Measurements from ENCODE around the gene WDR74. TPM values are rescaled to one million over a fixed set of nuclear protein-coding genes. Genes with fewer than 3 reads are reported as not detected.

The WDR74 gene
- total RNA-seq, 1 experiment from 2014 or later = 102 TPM

GRCh38 chr11:62787005-62787759, 52.2 kb downstream of the WDR74 start, which contains the start of gene TMEM179B:
Gene TMEM179B, plus strand, starts transcription at chr11:62787402. Its CDS starts 30 bp downstream, at chr11:62787432.
- peak within 1 kb of the TSS; percentile 44 for H3K27ac ChIP-seq
- peaks cover 28% of the 10 kb centered on the region for H3K4me1 ChIP-seq (replicated peaks)
- H3K27me3 ChIP-seq (replicated peaks) = no peaks in the 10 kb centered on the region
- 0 out of 2 replicates have a peak, but pooled peaks cover 2% of the 10 kb centered on the region for H3K9me3 ChIP-seq (replicated peaks)
- peak; percentile 98 to 100 for DNase-seq (ENCODE audit: low read depth in 1 of 2, low spot score in 2 of 2)
- H3K36me3 ChIP-seq = peaks cover 81% of the 10 kb centered on the region
- H3K4me3 ChIP-seq = peak within 1 kb of the TSS; percentile 79

- no peaks in the 10 kb centered on the region for H3K27me3 ChIP-seq (replicated peaks)
- peak; percentile 93 to 97 for DNase-seq (ENCODE audit: low read depth in 1 of 2, low spot score in 2 of 2)
- peaks cover 25% of the 10 kb centered on the region for H3K4me1 ChIP-seq (replicated peaks)
- H3K27ac ChIP-seq = peak overlapping the region; percentile 44
- H3K4me3 ChIP-seq = peak overlapping the region; percentile 79
- H3K36me3 ChIP-seq = peaks cover 81% of the 10 kb centered on the region
- 0 out of 2 replicates have a peak, but pooled peaks cover 2% of the 10 kb centered on the region for H3K9me3 ChIP-seq (replicated peaks)
These were observed 52.9 kb downstream of the WDR74 start for GRCh38 chr11:62786318-62787004.

Other genes starting within 250 kb of the WDR74 start
- 8.5 and 10.1 TPM in 2 replicates for gene TUT1, start 248.1 kb downstream of the WDR74 start, total RNA-seq (2014; rRNA removed; shearing (Covaris generic))
- 128 and 214 TPM in 2 replicates for gene MTA2, start 237.7 kb downstream of the WDR74 start, total RNA-seq (2014; rRNA removed; shearing (Covaris generic))
- 19.8 and 28.1 TPM in 2 replicates for gene EML3, start 226.8 kb downstream of the WDR74 start, total RNA-seq (2014; rRNA removed; shearing (Covaris generic))
- 3.1 and 10.4 TPM in 2 replicates for gene ROM1, start 226.3 kb downstream of the WDR74 start, total RNA-seq (2014; rRNA removed; shearing (Covaris generic))
- gene B3GAT3, start 217.6 kb downstream of the WDR74 start, total RNA-seq (2014; rRNA removed; shearing (Covaris generic)) = 82.5 and 145 TPM in 2 replicates
- gene GANAB, start 193.0 kb downstream of the WDR74 start, total RNA-seq (2014; rRNA removed; shearing (Covaris generic)) = 356 and 500 TPM in 2 replicates
- gene INTS5, start 186.3 kb downstream of the WDR74 start, total RNA-seq (2014; rRNA removed; shearing (Covaris generic)) = 26.6 and 26.8 TPM in 2 replicates
- 103 and 121 TPM in 2 replicates for gene C11orf98, start 174.4 kb downstream of the WDR74 start, total RNA-seq (2014; rRNA removed; shearing (Covaris generic))
- gene CSKMT, start 174.3 kb downstream of the WDR74 start, total RNA-seq (2014; rRNA removed; shearing (Covaris generic)) = 9.8 and 15.7 TPM in 2 replicates
- gene UQCC3, start 167.9 kb downstream of the WDR74 start, total RNA-seq (2014; rRNA removed; shearing (Covaris generic)) = 14.9 and 30.6 TPM in 2 replicates
- gene LBHD1, start 167.3 kb downstream of the WDR74 start, total RNA-seq (2014; rRNA removed; shearing (Covaris generic)) = 2.1 and 10.1 TPM in 2 replicates
- gene UBXN1, start 160.5 kb downstream of the WDR74 start, total RNA-seq (2014; rRNA removed; shearing (Covaris generic)) = 162 and 208 TPM in 2 replicates
- gene LRRN4CL, start 150.1 kb downstream of the WDR74 start, total RNA-seq (2014; rRNA removed; shearing (Covaris generic)) = 0.55 and 0.85 TPM in 2 replicates
- 51.4 and 138 TPM in 2 replicates for gene BSCL2, start 132.2 kb downstream of the WDR74 start, total RNA-seq (2014; rRNA removed; shearing (Covaris generic))
- gene GNG3, start 131.9 kb downstream of the WDR74 start, total RNA-seq (2014; rRNA removed; shearing (Covaris generic)) = not detected in 2 replicates
- 9.8 and 18.6 TPM in 2 replicates for gene HNRNPUL2, start 112.1 kb downstream of the WDR74 start, total RNA-seq (2014; rRNA removed; shearing (Covaris generic))
- gene TTC9C, start 111.1 kb downstream of the WDR74 start, total RNA-seq (2014; rRNA removed; shearing (Covaris generic)) = 47.6 and 51.3 TPM in 2 replicates
- gene ZBTB3, start 85.4 kb downstream of the WDR74 start, total RNA-seq (2014; rRNA removed; shearing (Covaris generic)) = 8.3 and 10.8 TPM in 2 replicates
- gene POLR2G, start 78.0 kb downstream of the WDR74 start, total RNA-seq (2014; rRNA removed; shearing (Covaris generic)) = 224 and 259 TPM in 2 replicates
- 19.7 and 28.9 TPM in 2 replicates for gene TAF6L, start 68.2 kb downstream of the WDR74 start, total RNA-seq (2014; rRNA removed; shearing (Covaris generic))
- gene TMEM179B, start 52.2 kb downstream of the WDR74 start, total RNA-seq (2014; rRNA removed; shearing (Covaris generic)) = 92.8 and 131 TPM in 2 replicates
- gene TMEM223, start 47.6 kb downstream of the WDR74 start, total RNA-seq (2014; rRNA removed; shearing (Covaris generic)) = 39.7 and 42.4 TPM in 2 replicates
- gene NXF1, start 34.1 kb downstream of the WDR74 start, total RNA-seq (2014; rRNA removed; shearing (Covaris generic)) = 33.6 and 33.8 TPM in 2 replicates
- 45.7 and 45.8 TPM in 2 replicates for gene STX5, start 7.5 kb downstream of the WDR74 start, total RNA-seq (2014; rRNA removed; shearing (Covaris generic))
- gene TEX54, start 6.7 kb downstream of the WDR74 start, total RNA-seq (2014; rRNA removed; shearing (Covaris generic)) = not detected in 2 replicates
- 452 and 454 TPM in 2 replicates for gene SLC3A2, start 41.3 kb upstream of the WDR74 start, total RNA-seq (2014; rRNA removed; shearing (Covaris generic))
- gene CHRM1, start 81.8 kb upstream of the WDR74 start, total RNA-seq (2014; rRNA removed; shearing (Covaris generic)) = not detected in 2 replicates
- gene SLC22A6, start 145.4 kb upstream of the WDR74 start, total RNA-seq (2014; rRNA removed; shearing (Covaris generic)) = not detected in 2 replicates
- gene SLC22A8, start 176.3 kb upstream of the WDR74 start, total RNA-seq (2014; rRNA removed; shearing (Covaris generic)) = not detected in 2 replicates